Measurements from ENCODE around the gene IL17RE.

IL17RE gene

GRCh38 chr3:9932843-9933560 is 30.4 kb downstream of the IL17RE start (continued):
- no peak for TF ChIP-seq ZNF266 (tag by site-specific recombination; IDR thresholded peaks at IDR 0.05; ENCODE audit: low read depth)
- 0 out of 2 replicates have a peak, but pooled peaks have one; percentile 72 for TF ChIP-seq ZBTB1 (tag by site-specific recombination; IDR thresholded peaks at IDR 0.05)
- TF ChIP-seq SP2 (tag by site-specific recombination; IDR thresholded peaks at IDR 0.05), result no peak
- TF ChIP-seq ZNF621 (tag by site-specific recombination; IDR thresholded peaks at IDR 0.05), result no peak
- no peak for TF ChIP-seq ZNF211 (tag by site-specific recombination; IDR thresholded peaks at IDR 0.05; ENCODE audit: low read depth)
- TF ChIP-seq ZNF707 (tag by site-specific recombination; IDR thresholded peaks at IDR 0.05), result no peak
- TF ChIP-seq, protein P1, sequence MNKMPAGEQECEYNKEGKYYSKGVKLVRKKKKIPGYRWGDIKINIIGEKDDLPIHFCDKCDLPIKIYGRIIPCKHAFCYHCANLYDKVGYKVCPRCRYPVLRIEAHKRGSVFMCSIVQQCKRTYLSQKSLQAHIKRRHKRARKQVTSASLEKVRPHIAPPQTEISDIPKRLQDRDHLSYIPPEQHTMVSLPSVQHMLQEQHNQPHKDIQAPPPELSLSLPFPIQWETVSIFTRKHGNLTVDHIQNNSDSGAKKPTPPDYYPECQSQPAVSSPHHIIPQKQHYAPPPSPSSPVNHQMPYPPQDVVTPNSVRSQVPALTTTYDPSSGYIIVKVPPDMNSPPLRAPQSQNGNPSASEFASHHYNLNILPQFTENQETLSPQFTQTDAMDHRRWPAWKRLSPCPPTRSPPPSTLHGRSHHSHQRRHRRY (tag by site-specific recombination; IDR thresholded peaks at IDR 0.05), result no peak
- TF ChIP-seq ZNF843 (tag by site-specific recombination; IDR thresholded peaks at IDR 0.05), result peak; percentile 64; the same call in 1 of the 2 replicates
- peak; percentile 72 for TF ChIP-seq KLF1 (tag by site-specific recombination; IDR thresholded peaks at IDR 0.05)
- TF ChIP-seq ZNF426 (tag by site-specific recombination; IDR thresholded peaks at IDR 0.05), result no peak
- no peak for TF ChIP-seq ZNF473 (tag by site-specific recombination; IDR thresholded peaks at IDR 0.05)
- no peak for TF ChIP-seq ZNF221 (tag by site-specific recombination; IDR thresholded peaks at IDR 0.05; ENCODE audit: borderline replicate concordance)
- TF ChIP-seq OVOL3 (tag by site-specific recombination; IDR thresholded peaks at IDR 0.05), result 0 out of 2 replicates have a peak, but pooled peaks have one; percentile 24
- TF ChIP-seq ZNF600 (tag by site-specific recombination; IDR thresholded peaks at IDR 0.05), result peak; percentile 80
- no peak for TF ChIP-seq ZNF747 (tag by site-specific recombination; IDR thresholded peaks at IDR 0.05)
- TF ChIP-seq, protein P2, sequence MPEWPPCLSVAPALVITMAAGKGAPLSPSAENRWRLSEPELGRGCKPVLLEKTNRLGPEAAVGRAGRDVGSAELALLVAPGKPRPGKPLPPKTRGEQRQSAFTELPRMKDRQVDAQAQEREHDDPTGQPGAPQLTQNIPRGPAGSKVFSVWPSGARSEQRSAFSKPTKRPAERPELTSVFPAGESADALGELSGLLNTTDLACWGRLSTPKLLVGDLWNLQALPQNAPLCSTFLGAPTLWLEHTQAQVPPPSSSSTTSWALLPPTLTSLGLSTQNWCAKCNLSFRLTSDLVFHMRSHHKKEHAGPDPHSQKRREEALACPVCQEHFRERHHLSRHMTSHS (tag by site-specific recombination; IDR thresholded peaks at IDR 0.05), result no peak
- TF ChIP-seq, protein P3, sequence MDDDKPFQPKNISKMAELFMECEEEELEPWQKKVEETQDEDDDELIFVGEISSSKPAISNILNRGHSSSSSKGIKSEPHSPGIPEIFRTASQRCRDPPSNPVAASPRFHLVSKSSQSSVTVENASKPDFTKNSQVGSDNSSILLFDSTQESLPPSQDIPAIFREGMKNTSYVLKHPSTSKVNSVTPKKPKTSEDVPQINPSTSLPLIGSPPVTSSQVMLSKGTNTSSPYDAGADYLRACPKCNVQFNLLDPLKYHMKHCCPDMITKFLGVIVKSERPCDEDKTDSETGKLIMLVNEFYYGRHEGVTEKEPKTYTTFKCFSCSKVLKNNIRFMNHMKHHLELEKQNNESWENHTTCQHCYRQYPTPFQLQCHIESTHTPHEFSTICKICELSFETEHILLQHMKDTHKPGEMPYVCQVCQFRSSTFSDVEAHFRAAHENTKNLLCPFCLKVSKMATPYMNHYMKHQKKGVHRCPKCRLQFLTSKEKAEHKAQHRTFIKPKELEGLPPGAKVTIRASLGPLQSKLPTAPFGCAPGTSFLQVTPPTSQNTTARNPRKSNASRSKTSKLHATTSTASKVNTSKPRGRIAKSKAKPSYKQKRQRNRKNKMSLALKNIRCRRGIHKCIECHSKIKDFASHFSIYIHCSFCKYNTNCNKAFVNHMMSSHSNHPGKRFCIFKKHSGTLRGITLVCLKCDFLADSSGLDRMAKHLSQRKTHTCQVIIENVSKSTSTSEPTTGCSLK (tag by site-specific recombination; IDR thresholded peaks at IDR 0.05), result no peak
- no peak for TF ChIP-seq ZNF184 (tag by site-specific recombination; IDR thresholded peaks at IDR 0.05)
- TF ChIP-seq MYNN (tag by site-specific recombination; IDR thresholded peaks at IDR 0.05; ENCODE audit: borderline replicate concordance), result 0 out of 2 replicates have a peak, but pooled peaks have one; percentile 25
- TF ChIP-seq SETDB1 (IDR thresholded peaks at IDR 0.05; ENCODE audit: insufficient read length, low read length), result no peak
- TF ChIP-seq GLIS1 (tag by site-specific recombination; IDR thresholded peaks at IDR 0.05), result peak; percentile 47; the same call in 1 of the 2 replicates
- no peak for TF ChIP-seq ZNF16 (tag by site-specific recombination; IDR thresholded peaks at IDR 0.05; ENCODE audit: low read depth)
- TF ChIP-seq BCL11A (tag by site-specific recombination; IDR thresholded peaks at IDR 0.05; ENCODE audit: low read depth), result peak; percentile 29; the same call in 1 of the 2 replicates
- peak; percentile 92; the same call in 1 of the 2 replicates for TF ChIP-seq REPIN1 (tag by site-specific recombination; IDR thresholded peaks at IDR 0.05; ENCODE audit: low read depth)
- TF ChIP-seq, protein P4, sequence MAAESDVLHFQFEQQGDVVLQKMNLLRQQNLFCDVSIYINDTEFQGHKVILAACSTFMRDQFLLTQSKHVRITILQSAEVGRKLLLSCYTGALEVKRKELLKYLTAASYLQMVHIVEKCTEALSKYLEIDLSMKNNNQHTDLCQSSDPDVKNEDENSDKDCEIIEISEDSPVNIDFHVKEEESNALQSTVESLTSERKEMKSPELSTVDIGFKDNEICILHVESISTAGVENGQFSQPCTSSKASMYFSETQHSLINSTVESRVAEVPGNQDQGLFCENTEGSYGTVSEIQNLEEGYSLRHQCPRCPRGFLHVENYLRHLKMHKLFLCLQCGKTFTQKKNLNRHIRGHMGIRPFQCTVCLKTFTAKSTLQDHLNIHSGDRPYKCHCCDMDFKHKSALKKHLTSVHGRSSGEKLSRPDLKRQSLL (tag by site-specific recombination; IDR thresholded peaks at IDR 0.05), result 0 out of 2 replicates have a peak, but pooled peaks have one; percentile 21
- TF ChIP-seq SALL2 (tag by site-specific recombination; IDR thresholded peaks at IDR 0.05; ENCODE audit: borderline replicate concordance), result no peak
- no peak for TF ChIP-seq ZNF510 (tag by site-specific recombination; IDR thresholded peaks at IDR 0.05; ENCODE audit: insufficient replicate concordance)
- TF ChIP-seq, protein P5, sequence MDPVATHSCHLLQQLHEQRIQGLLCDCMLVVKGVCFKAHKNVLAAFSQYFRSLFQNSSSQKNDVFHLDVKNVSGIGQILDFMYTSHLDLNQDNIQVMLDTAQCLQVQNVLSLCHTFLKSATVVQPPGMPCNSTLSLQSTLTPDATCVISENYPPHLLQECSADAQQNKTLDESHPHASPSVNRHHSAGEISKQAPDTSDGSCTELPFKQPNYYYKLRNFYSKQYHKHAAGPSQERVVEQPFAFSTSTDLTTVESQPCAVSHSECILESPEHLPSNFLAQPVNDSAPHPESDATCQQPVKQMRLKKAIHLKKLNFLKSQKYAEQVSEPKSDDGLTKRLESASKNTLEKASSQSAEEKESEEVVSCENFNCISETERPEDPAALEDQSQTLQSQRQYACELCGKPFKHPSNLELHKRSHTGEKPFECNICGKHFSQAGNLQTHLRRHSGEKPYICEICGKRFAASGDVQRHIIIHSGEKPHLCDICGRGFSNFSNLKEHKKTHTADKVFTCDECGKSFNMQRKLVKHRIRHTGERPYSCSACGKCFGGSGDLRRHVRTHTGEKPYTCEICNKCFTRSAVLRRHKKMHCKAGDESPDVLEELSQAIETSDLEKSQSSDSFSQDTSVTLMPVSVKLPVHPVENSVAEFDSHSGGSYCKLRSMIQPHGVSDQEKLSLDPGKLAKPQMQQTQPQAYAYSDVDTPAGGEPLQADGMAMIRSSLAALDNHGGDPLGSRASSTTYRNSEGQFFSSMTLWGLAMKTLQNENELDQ (tag by site-specific recombination; IDR thresholded peaks at IDR 0.05; ENCODE audit: low read depth), result no peak
- peak; percentile 66; the same call in 1 of the 2 replicates for TF ChIP-seq ZBTB48 (tag by site-specific recombination; IDR thresholded peaks at IDR 0.05)
- no peak for TF ChIP-seq ZNF639 (tag by site-specific recombination; IDR thresholded peaks at IDR 0.05)
- no peak for TF ChIP-seq ZNF623 (tag by site-specific recombination; IDR thresholded peaks at IDR 0.05)
